GM12878 (cell line): ENCODE data around the gene AKAP13.

Experiments used
- CREB1 ChIP-seq: IDR thresholded peaks from 2 replicates; pipeline ENCODE4 v1.6.1; 2012; ENCODE audit warnings: low read depth, mild to moderate bottlenecking, inconsistent platforms
- EP300 ChIP-seq, 2 experiments: fragments of 150-350 bp in 1 of 2; IDR thresholded peaks; 2 replicates each; pipeline ENCODE4 v1.6.1; 2011 to 2012; ENCODE audit warnings: low read depth in 2 of 2, low read length in 2 of 2, borderline replicate concordance in 1 of 2, improper control_type of control experiment in 1 of 2, inconsistent platforms in 1 of 2; ENCODE audit not compliant: control insufficient read depth in 1 of 2
- EZH2 ChIP-seq: IDR thresholded peaks from 2 replicates; pipeline ENCODE4 v1.6.1; 2012; ENCODE audit warnings: low read depth, mild to moderate bottlenecking, control low read depth, inconsistent platforms, low read length, borderline replicate concordance; ENCODE audit not compliant: control insufficient read depth
- FOXM1 ChIP-seq: IDR thresholded peaks from 2 replicates; pipeline ENCODE4 v1.6.1; 2012; ENCODE audit warnings: low read depth, mild to moderate bottlenecking, inconsistent platforms, low read length, moderate library complexity
- POLR2A ChIP-seq: IDR thresholded peaks from 2 replicates; pipeline ENCODE4 v1.6.1; 2011; ENCODE audit warnings: low read depth, mild to moderate bottlenecking, low read length
- POLR2AphosphoS2 ChIP-seq: IDR thresholded peaks from 2 replicates; pipeline ENCODE4 v1.6.1; 2011; ENCODE audit warnings: low read depth, mild to moderate bottlenecking, low read length, improper control_type of control experiment, moderate library complexity
- RFX5 ChIP-seq: IDR thresholded peaks from 2 replicates; pipeline ENCODE4 v1.6.1; 2011; ENCODE audit warnings: low read depth, low read length, improper control_type of control experiment
- SRF ChIP-seq, 2 experiments: IDR thresholded peaks; 2 replicates each; pipeline ENCODE4 v1.6.1; 2011; ENCODE audit warnings: low read depth in 2 of 2, low read length in 2 of 2, mild to moderate bottlenecking in 1 of 2, moderate library complexity in 1 of 2
- TARDBP ChIP-seq: IDR thresholded peaks from 2 replicates; pipeline ENCODE4 v1.6.1; 2016; ENCODE audit warnings: borderline replicate concordance
- TF ChIP-seq, protein P1 (sequence below), 3 experiments: IDR thresholded peaks in 2 of 3; conservative IDR thresholded peaks in 1 of 3; 2 replicates each; pipeline ENCODE4 v1.5.1; 2011; ENCODE audit warnings: low read depth in 3 of 3, low read length in 3 of 3, mild to moderate bottlenecking in 3 of 3, control low read depth in 2 of 3, moderate library complexity in 2 of 3, inconsistent platforms in 1 of 3, mixed read lengths in 1 of 3; ENCODE audit not compliant: control insufficient read depth in 2 of 3, insufficient read depth in 1 of 3; ENCODE audit errors: extremely low read depth in 1 of 3

DNA sequence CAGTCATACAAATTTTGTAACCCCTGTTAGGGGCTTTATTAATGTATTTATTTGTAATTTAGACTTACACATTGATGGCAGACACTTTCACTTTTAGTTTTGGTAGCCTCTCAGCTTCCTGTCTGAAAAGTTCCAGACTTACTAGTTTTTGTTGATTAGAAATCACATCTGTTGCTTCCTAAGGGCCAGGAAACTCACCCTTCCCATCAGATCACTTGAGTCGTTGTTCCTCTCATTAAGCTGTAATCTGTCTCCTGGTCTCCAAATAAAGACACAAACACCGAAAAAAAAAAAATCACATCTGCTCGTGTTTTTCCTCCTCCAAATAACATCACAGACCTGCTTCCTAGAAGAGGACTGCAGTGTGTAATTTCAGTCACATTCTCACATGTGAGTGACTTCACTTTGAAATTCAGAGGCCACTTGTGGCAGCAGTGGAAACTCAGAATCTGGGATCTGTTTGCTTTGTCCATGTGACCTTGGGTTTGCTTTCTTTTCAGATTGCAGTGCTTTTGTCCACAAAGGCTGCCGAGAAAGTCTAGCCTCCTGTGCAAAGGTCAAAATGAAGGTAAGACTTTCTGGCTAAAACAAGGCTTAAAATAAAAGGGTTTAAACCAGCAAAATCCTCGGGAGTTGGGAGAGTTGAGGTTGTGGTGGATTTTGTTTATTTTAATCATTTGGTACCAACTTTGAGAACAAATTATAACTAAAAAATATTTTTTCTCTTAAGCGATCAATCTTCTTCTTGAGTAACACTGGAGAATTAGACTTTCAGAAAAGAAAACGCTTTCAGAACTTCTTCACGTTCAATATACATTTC lies 327.3 kb downstream of the AKAP13 start:
- TF ChIP-seq EZH2 (no peak), FOXM1 (no peak; the same call in 1 of the 2 replicates), SRF (IDR thresholded peaks at IDR 0.05; ENCODE audit: low read depth in 2 of 2, low read length in 2 of 2) (no peak), EP300 (IDR thresholded peaks at IDR 0.05; ENCODE audit: borderline replicate concordance in 1 of 2, control insufficient read depth in 1 of 2, low read depth in 2 of 2, low read length in 2 of 2) (no peak), POLR2AphosphoS2 (no peak), RFX5 (no peak), TARDBP (no peak), POLR2A (no peak), CREB1 (no peak)
- TF ChIP-seq, protein P1, sequence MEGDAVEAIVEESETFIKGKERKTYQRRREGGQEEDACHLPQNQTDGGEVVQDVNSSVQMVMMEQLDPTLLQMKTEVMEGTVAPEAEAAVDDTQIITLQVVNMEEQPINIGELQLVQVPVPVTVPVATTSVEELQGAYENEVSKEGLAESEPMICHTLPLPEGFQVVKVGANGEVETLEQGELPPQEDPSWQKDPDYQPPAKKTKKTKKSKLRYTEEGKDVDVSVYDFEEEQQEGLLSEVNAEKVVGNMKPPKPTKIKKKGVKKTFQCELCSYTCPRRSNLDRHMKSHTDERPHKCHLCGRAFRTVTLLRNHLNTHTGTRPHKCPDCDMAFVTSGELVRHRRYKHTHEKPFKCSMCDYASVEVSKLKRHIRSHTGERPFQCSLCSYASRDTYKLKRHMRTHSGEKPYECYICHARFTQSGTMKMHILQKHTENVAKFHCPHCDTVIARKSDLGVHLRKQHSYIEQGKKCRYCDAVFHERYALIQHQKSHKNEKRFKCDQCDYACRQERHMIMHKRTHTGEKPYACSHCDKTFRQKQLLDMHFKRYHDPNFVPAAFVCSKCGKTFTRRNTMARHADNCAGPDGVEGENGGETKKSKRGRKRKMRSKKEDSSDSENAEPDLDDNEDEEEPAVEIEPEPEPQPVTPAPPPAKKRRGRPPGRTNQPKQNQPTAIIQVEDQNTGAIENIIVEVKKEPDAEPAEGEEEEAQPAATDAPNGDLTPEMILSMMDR (IDR thresholded peaks at IDR 0.05 in 2 of 3, conservative IDR thresholded peaks at IDR 0.05 in 1 of 3; ENCODE audit: control insufficient read depth in 2 of 3, extremely low read depth in 1 of 3, insufficient read depth in 1 of 3, low read depth in 3 of 3, low read length in 3 of 3) = no peak
